DMS153 treated with DMSO at 0.1 percent for 48 hours (cell line): Measurements from ENCODE around the gene ADRM1.

Experiments used
- DNase-seq: peaks from one replicate; lab custom pipeline; 2025; ENCODE audit not compliant: unreplicated experiment; lab: John Stamatoyannopoulos, UW

ADRM1 gene

DNA sequence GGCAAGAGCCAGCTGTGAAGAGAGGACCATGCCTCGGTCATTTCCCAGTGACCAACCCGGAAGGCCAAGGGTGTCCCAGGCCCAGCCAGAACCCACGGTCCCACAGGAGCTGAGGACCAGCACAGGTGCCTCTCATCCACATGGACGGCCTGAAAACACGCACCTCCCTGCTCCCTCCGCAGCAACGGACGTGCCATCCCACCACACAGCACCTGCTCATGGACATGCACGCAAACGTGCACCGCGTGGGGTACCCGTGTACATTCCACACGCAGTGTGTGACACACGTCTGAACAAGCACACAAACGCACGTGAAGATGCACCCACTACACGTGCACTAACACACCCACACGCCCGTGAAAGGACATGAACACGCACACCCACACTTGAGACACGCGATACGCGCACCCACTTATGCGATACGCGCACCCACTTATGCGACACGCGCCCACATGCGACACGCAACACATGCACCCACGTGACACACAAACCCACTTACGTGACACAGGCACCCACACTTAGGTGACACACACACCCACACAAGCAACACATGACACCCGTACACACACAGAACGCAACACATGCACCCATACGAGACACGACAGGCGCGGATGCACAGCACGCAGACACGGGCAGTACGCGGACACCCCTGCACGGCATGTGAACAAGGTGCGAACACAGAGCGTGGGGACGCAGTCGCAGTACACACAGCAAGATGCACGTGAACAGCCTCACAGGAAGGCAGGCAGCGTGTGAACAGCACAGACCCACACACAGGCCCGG, 34.2 kb downstream of the ADRM1 start:
- DNase-seq = no peak

DNA sequence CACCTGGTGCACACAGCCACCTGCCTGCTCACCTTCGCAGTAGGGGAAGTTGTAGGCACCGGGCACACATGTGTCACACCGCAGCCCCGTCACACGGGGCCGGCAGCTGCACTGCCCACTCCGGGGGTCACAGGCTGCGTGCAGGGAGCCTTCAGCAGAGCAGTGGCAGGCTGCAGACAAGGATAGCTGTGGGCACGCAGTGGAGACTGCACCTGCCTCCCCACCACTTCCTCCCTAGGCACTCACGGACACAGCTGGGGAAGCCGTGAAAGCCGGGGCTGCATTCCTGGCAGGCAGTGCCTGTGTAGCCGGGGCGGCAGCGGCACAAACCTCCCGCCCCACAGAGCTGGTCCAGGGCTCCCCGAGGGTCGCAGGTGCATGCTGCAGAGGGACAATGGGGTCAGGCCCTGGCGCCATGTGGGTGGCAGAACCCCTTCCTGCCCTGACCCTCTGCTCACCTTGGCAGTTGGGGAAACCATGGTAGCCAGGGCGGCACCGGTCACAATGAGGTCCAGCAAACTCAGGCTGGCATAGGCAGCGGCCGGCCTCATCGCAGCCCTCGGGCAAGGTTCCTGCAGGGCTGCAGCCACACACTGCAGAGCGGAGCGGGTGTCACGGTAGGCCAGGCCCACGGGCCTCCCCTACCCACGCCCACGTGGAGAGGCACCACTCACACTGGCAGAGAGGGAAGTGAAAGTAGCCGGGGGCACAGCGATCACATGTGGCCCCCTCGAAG, 34.9 kb downstream of the ADRM1 start:
- DNase-seq = no peak

DNA sequence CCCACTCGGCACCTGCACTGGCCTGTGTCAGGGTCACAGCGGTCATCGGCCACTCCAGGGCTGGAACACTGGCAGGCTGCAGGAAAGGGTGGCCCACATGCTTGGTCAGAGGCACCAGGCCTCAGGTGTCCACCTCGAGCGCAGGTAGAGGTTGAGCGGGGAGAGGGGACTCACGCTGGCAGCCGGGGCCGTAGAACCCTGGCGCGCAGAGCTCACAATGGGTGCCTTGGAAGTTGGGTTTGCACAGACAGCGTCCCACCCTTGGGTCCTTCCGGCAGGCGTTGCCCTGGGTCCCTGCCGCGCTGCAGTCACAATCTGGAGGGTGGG, 35.5 kb downstream of the ADRM1 start:
- no peak for DNase-seq

DNA sequence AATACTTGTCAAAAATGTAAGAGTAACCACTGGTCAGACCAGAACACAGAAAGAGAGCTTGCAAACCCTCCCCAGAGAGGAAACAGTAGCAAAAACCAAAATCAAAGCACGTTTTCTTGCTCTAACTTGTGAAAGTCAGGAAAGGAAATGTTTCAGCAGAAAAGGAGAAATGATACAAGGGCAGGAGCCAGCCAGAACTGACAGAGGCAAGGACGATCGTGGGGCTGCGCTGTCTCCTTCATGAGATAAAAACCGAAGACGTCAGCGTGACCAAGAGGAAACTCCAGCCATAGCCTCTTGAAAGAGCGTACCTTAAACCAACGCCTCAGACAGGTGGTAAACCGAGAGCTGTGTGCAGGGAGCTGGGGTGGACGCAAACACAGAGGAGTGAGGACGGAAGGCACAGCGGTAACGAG, 36.9 kb downstream of the ADRM1 start:
- no peak for DNase-seq

DNA sequence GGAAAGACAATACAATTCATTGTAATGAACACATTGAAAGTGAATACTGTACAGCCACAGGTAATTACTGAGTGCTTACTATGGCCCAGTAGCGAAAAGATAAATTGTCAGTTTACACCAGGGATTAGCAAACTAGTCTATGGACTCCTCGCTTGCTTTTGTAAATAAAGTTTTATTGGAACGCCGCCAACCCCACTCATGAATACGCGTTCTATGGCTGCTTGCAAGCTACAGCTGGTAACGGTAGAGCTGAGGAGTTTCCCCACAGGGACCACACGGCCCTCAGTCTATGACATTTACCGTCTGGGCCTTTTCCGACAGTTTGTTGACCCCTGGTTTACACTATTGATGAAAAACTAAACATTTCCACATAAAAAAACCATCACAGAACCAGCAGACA, 40.1 kb downstream of the ADRM1 start:
- DNase-seq = peak; percentile 21

DNA sequence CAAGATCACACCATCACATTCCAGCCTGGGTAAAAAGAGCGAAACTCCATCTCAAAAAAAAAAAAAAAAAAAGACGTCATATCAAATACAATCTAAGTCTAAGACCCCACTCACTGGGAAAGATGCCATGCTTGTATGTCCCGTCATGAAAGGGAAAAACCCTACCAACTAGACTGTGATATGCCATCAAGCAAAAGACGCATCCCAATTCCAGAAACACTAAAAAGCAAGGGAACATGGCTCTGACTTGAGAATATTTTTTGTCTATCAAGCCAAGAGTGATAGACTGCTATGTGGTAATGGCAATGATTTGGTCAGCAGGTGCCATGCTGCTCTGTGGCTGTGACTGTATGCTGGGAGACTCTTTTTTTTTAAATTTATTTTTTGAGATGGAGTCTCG, 41.3 kb downstream of the ADRM1 start:
- DNase-seq = no peak

DNA sequence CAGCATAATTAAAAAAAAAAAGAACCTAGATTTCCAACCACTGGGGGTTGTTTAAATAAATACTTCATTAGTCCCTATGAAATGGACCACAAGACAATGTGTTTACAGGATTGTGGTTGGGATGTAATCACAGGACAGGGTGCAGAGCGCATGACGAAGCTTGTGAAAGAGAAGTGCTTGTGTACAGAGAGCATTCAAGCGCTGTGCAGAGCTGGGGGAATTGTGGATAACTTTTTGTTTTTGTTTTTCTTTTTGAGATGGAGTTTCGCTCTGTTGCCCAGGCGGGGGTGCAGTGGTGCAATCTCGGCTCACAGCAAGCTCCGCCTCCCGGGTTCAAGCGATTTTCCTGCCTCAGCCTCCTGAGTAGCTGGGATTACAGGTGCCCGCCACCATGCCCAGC, 42.0 kb downstream of the ADRM1 start:
- DNase-seq = no peak

DNA sequence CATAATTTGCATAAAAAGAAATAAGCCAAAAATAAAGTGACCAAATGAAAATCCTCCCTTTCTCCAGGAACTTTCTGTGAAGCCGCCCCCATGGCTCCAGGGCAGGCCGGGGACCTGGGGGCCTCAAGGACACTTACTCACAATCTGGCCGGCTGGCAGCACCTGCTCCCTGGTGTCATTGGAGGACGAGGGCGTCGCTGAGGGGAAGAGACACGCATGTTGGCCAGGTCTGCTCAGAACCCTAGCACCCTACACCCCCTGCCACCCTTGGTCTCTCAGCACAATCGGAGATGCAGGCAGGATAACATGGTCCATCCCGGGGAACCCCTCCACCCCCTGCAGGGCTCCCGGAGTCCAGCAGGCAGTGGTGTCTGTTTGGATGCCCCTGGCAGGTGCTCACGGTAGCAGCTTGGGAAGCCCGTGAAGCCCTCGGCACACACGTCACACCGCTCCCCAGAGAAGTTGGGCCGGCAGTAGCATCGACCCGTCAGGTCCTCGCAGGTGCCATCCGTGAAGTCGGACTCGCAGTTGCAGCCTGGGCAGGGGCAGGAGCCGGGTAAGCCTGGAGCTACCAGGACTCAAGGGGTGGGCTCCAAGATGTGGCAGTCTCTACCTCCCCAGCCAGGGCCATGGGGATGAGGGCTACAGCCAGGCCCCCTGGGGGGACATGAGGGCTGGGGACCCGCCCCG, 43.0 kb downstream of the ADRM1 start:
- no peak for DNase-seq

DNA sequence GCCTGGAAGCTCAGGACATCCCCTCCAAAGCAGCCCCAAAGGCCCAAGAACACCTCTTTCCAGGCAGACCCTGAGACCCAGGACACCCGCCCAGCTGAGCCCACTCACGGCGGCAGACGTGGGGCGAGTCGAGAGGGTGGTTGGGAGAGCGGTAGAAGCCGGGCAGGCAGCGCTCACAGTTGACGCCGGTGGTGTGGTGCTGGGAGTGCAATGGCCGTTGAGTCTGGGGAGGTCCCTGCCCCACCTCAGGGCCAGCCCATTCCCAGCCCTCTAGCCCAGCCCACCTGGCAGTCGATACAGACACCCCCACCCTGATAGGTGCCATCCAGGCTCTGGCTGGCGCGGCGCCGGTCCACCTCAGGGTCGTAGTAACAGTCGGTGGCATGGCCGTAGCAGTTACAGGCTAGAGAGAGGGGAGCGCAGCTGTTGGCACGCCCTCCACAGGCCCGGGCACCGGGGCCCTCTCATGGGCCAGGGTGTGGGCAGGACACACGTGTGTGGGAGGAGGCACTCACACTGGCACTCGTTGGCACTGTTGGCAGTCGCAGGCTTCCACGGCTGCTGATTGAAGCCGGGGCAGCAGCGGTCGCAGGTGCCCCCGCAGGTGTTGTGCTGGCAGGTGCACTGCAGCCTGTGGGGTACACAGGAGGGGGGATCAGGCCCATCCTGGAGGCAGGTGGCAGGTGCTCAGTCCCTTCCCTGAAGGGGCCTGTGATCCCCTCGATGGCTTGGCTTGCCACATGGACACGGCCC, 43.8 kb downstream of the ADRM1 start:
- DNase-seq = no peak

DNA sequence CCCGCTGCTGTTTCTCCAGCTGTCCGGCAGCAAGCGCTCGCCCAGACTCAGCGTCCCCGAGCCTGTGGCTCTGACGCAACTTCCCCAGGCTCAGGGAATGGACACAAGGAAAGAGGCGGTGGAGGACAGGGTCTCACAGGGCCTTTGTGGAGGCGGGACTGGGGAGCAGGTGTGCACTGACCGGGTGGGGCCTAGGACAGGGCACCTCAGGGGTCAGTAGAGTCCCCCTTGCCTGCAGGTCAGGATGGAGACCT, 44.3 kb downstream of the ADRM1 start:
- no peak for DNase-seq

DNA sequence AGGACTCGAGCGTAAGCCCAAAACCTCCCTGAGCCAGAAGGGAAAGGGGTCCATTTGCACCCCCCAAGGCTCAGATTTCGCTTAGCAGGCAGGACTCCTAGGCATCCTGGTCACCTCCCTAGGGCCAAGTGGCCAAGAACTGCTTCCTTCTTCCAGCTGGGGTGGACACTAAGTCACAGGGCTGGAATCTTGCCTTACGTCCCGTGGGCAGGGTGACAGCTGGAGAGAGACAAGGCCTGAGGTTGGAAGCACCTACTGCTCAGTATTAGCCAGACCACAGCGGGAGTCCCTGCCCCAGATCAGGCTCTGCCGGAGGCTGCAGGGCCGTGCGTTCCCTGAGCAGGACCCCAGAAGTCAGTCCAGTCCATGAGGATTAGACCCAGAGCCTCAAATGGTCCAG, 44.6 kb downstream of the ADRM1 start:
- no peak for DNase-seq

DNA sequence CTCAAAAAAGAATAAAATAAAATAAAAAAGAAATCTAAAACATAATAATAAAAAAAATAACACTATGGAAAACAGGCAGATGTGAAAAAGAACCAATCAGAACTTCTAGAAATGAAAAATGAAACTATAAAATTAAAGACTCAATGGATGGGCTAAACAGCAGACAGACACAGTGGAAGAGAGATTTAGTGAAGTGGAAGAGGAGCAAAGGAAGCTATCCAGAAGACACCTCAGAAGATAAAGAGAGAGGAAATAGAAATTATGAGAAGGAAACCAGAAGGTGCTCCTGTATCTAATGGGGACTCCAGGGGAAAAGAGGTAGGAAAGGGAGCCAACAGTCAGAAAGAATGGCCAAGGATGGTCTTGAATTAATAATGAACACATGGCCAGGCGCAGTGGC, 45.8 kb downstream of the ADRM1 start:
- no peak for DNase-seq

DNA sequence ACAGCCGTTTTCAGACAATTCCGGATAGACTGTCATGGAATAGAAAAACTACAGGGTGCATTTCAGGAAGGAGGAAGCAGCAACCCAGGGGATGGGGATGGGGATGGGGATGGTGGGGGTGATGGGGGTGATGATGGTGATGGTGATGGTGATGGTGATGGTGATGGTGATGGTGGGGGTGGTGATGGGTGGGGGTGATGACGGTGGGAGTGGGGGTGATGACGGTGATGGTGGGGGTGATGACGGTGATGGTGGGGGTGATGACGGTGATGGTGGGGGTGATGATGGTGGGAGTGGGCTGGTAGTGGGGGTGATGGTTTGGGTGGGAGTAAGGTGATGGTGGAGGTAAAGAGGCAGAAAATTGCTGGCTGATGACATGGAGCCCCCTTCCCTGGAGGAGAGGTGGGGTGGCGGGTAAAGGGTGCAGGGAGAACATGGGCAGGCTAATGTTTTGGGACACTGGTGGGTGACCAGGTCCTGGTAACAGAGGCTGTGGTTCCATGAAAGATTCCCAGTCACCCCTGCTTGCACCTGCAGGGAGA, 46.8 kb downstream of the ADRM1 start:
- DNase-seq = no peak

DNA sequence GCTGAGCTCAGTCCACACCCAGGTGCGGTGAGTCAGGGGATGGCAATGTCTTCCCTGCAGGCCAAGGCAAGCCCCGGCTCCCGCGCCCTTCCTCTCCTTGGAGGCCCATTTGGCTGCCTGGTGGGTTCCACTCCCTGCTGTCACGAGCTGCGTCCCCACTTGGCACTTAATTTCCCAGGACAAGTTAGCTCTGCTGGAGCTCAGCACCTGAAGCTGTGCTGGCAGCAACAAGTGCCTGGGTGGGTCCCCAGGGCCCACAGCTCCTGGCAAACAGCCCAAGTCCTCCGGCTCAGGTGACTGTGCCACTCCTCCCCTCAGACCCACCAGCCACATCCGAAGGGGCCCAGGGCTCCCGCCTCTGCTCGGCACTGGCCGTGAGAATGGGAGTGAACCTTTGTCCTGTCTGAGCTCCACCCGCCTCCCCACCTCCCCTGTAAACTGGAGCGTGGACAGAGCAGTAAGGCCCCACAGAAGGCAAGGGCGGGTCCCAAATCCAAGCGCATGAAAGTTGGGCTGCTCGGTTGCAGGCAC, 47.4 kb downstream of the ADRM1 start:
- DNase-seq = peak; percentile 41

DNA sequence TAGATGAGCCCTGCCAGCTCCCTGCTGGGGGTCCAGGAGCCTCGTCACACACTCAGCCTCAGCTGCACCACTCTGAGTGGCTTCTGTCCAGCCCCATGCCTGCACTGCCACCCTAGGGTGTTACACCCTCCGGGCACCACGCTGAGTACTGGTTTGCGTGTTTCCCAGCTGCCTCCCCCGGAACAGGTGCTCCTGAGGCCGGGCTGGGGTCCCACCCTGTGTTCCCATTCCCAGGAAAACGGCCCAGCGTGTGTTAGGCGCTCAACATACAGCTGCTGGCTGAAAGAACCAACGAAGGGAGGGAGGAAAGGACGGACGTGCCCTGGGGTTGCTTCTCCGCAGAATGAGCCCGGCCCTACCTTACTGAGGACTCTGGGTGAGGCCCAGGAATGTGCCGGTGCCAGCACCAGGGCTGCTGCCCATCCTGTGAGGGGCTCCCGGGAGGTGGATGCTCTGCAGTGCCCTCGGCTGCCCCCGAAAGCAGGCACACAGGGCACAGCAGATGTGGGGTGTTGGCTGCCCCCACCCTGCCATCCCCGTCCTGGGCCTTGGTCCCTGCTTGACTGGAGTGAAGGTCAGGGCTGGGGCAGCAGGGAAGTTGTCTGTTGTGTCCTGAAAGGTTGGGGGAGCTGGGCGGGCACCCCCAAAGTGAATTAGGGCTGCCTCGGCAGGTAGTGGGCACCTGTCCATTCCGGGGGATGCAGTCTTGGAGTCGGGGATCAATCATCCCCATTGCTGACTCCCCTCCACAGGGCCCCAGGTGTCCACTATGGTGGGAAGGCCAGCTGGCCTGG, 48.0 kb downstream of the ADRM1 start:
- no peak for DNase-seq

DNA sequence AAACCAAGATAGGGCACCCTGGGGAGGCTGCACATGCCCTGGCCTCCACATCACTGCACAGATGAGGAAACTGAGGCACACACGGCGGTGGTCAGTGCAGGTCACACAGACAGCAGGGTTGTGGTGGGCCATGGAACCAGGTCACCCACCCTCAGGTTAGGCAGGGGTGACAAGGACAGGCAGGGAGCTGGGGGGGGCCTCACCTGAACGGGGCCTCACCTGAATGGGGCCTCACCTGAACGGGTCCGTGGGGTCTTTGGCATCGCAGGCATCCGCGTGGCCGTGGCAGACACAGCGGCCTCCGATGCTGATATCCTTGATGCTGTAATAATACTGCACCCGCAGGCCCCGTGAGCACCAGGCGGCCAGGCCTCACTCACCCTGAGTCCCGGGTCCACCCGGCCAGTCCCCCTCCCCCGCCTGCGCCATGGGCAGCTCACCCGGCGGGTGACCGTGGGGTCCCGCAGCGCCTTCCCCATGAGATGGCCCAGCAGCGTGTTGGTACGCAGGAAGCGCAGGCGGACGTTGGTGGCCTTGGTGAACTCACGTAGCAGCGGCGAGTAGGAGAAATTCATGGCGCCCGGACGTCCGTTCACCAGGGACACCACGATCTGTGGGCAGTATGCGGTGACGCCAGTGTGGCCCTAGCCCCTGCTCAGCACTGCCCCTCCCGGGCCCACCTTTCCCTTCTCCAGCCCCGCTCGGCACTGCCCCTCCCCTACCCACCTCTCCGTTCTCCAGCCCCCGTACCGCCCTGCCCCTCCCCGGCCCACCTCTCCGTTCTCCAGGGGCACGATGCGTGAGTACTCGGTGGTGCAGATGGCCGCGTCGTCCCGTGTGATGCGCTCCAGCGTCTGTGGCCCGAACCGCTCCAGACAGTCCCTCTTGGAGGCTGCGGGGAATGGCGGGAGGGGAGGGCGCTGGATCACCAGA, 48.9 kb downstream of the ADRM1 start:
- DNase-seq = no peak

DNA sequence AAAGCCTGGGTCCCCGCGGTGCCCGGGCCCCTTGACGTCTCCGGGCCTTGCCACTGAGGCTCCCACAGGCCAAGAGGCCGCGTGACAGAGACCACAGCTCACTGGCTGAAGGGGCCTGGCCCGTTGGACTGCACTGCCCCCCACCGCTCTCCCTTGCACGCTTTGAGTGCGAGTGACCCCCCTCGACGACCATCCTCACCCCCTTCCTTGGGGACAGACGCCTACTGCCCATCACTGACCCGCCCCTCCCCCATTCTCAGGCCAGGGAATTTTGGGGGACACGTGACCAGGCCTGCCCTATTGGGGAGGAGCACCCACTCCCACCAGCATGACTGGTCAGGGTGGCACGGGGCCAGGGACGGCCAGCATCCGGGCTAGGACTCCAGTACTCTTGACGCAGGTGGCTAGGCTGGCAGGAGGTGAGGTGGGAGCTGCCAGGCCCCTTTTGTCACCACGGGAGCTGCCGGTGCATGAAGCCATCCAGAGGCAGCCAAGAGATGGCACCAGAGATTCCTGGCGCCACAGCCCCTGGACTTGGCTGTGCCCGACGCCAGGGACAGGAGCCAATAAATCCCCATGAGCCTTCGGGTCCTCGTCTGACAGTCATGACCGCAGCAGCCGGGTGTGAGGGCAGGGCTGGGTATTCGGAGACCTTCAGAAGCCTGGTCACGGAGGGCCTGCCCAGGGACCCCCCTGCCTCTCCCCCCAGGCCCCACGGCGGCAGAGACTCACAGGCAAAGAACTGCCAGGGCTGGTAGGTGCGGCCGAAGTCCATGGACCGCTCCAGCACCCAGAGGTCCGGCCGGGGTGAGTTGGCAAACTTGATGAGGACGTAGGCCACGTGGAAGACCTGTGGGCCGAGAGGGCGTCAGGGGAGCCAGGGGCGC, 49.8 kb downstream of the ADRM1 start:
- DNase-seq = no peak

DNA sequence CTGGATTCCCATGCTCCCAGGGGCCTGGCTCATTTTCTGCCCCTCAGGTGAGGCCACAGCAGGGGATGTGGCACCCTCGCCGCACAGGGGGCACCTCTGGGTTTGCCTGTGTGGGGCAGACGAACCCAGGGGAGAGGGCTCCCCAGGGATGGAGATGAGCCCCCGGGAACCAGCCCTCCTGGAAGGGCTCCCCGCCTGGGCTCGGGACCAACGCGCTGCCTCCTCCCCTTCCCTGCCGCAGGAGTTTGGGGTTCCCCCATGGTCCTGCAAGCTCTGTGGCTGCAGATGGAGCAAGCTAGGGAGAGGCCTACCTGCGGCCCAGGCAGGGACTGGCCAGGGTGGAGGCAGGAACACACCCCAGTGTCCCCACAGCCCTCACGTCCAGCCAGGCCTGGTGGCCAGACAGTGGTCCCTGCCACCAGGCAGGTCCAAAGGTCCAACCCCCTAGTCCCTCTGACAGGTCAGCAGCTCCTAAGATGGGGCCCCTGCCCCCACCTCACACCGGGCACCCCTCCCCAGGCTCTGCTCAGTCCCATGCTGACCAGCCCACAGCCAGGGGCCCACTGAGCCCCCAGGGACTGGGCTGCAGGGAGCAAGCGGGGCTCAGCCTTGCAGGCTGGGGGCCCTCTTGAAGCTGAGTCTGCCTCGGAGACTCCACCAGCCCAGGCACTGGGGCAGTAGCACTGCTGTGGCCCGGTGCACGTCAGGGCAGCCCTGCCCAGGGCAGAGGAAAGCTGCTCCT, 50.7 kb downstream of the ADRM1 start:
- no peak for DNase-seq
